GM23338 (cell line): ENCODE measurements around the gene C2CD4A. TPM values are rescaled to one million over a fixed set of nuclear protein-coding genes. Genes with fewer than 3 reads are reported as not detected.

ENCODE experiments used
- ATAC-seq: fragments of 200-7000 bp; cut with Tn5 transposase; 3 replicates; pipeline ENCODE4 v1.9.1; 2020
- DNase-seq: peaks from one replicate; pipeline ENCODE4 v3.0.0-alpha.2; 2015; ENCODE audit warnings: low spot score
- H2AFZ ChIP-seq: fragments of 200-600 bp; sonication (generic); 2 replicates; pipeline ENCODE4 v1.8.0; 2016; ENCODE audit warnings: antibody characterized with exemption, mild to moderate bottlenecking, moderate library complexity
- H3F3A ChIP-seq: fragments of 200-600 bp; sonication (generic); replicated peaks from 2 replicates; pipeline ENCODE4 v1.8.0; 2017; ENCODE audit warnings: antibody characterized with exemption, mixed run types, low read depth
- H3K27ac ChIP-seq: fragments of 200-600 bp; sonication (generic); 2 replicates; pipeline ENCODE4 v1.6.1; 2016; ENCODE audit warnings: low read depth
- H3K27me3 ChIP-seq: fragments of 200-600 bp; sonication (generic); 2 replicates; pipeline ENCODE4 v1.8.0; 2016; ENCODE audit warnings: mild to moderate bottlenecking, mixed run types, moderate library complexity; ENCODE audit not compliant: insufficient read depth
- H3K36me3 ChIP-seq: fragments of 200-600 bp; sonication (generic); 2 replicates; pipeline ENCODE4 v1.8.0; 2016; ENCODE audit warnings: mild to moderate bottlenecking; ENCODE audit not compliant: insufficient read depth
- H3K4me1 ChIP-seq: fragments of 200-600 bp; sonication (generic); 2 replicates; pipeline ENCODE4 v1.8.0; 2016; ENCODE audit warnings: mild to moderate bottlenecking, moderate library complexity; ENCODE audit not compliant: insufficient read depth
- H3K4me2 ChIP-seq: fragments of 200-600 bp; sonication (generic); 2 replicates; pipeline ENCODE4 v1.7.1; 2017; ENCODE audit warnings: mixed run types
- H3K4me3 ChIP-seq: fragments of 200-600 bp; sonication (generic); 2 replicates; pipeline ENCODE4 v1.6.1; 2016; ENCODE audit warnings: mixed run types
- H3K79me2 ChIP-seq: fragments of 200-600 bp; sonication (generic); replicated peaks from 2 replicates; pipeline ENCODE4 v1.8.0; 2017; ENCODE audit warnings: mild to moderate bottlenecking; ENCODE audit not compliant: insufficient read depth
- H3K9me2 ChIP-seq: fragments of 200-600 bp; sonication (generic); 2 replicates; pipeline ENCODE4 v1.8.0; 2017; ENCODE audit not compliant: insufficient read depth
- H4K20me1 ChIP-seq: fragments of 200-600 bp; sonication (generic); replicated peaks from 2 replicates; pipeline ENCODE4 v1.8.0; 2017; ENCODE audit warnings: mild to moderate bottlenecking; ENCODE audit not compliant: insufficient read depth
- H3K27ac Mint-ChIP-seq: 2 replicates; pipeline ENCODE4 v1.8.0; 2020; ENCODE audit warnings: inconsistent platforms, mild to moderate bottlenecking, moderate library complexity, mixed read lengths
- H3K27me3 Mint-ChIP-seq: 3 replicates; pipeline ENCODE4 v1.8.0; 2022; ENCODE audit warnings: low read depth, mild to moderate bottlenecking, moderate library complexity, mixed read lengths, inconsistent platforms; ENCODE audit not compliant: insufficient read depth, poor library complexity
- H3K36me3 Mint-ChIP-seq: 3 replicates; pipeline ENCODE4 v1.8.0; 2021; ENCODE audit warnings: low read depth, mild to moderate bottlenecking, inconsistent platforms, moderate library complexity, mixed read lengths
- H3K4me1 Mint-ChIP-seq: 3 replicates; pipeline ENCODE4 v1.8.0; 2020; ENCODE audit warnings: mild to moderate bottlenecking, inconsistent platforms, mixed read lengths
- H3K4me3 Mint-ChIP-seq: 3 replicates; pipeline ENCODE4 v1.8.0; 2021; ENCODE audit warnings: moderate library complexity, mild to moderate bottlenecking, inconsistent platforms, mixed read lengths
- H3K9me3 Mint-ChIP-seq: 3 replicates; pipeline ENCODE4 v1.8.0; 2020; ENCODE audit warnings: moderate library complexity, mild to moderate bottlenecking, inconsistent platforms, mixed read lengths
- CREB1 ChIP-seq: fragments of 250-450 bp; sonication (Bioruptor Pico); IDR thresholded peaks from 2 replicates; pipeline ENCODE4 v1.5.0; 2020; ENCODE audit warnings: low read depth, mild to moderate bottlenecking, moderate library complexity
- EZH2 ChIP-seq: fragments of 200-600 bp; sonication (generic); IDR thresholded peaks from one replicate; pipeline ENCODE4 v1.8.0; 2017; ENCODE audit warnings: antibody characterized with exemption, mild to moderate bottlenecking, low read depth; ENCODE audit not compliant: unreplicated experiment
- JUNB ChIP-seq: IDR thresholded peaks from one replicate; pipeline ENCODE4 v1.6.1; 2016; ENCODE audit warnings: antibody characterized with exemption; ENCODE audit not compliant: unreplicated experiment
- NANOG ChIP-seq: IDR thresholded peaks from 2 replicates; pipeline ENCODE4 v1.6.1; 2016; ENCODE audit warnings: antibody characterized with exemption, borderline replicate concordance
- POLR2AphosphoS5 ChIP-seq: IDR thresholded peaks from 2 replicates; pipeline ENCODE4 v1.6.1; 2016; ENCODE audit warnings: antibody characterized with exemption, low read depth
- ZNF114 ChIP-seq: fragments of 250-450 bp; sonication (Bioruptor Pico); IDR thresholded peaks from 2 replicates; pipeline ENCODE4 v1.5.0; 2020; ENCODE audit warnings: mild to moderate bottlenecking, moderate library complexity
- ZNF331 ChIP-seq: fragments of 250-450 bp; sonication (Bioruptor Pico); IDR thresholded peaks from 2 replicates; pipeline ENCODE4 v1.5.0; 2020; ENCODE audit warnings: low read depth, mild to moderate bottlenecking, moderate library complexity
- ZNF462 ChIP-seq: fragments of 250-450 bp; sonication (Bioruptor Pico); IDR thresholded peaks from 2 replicates; pipeline ENCODE4 v1.5.0; 2020; ENCODE audit warnings: mild to moderate bottlenecking, moderate library complexity
- polyA plus RNA-seq: library from polyadenylated mRNA; unstranded; fragments of >200 nt; fragmentation: Nextera tagmentation; extraction: Ambion mirVana; gene quantifications from 2 replicates; pipeline ENCODE4 v1.2.1, GENCODE V29; 2016
- total RNA-seq: library from RNA; depleted of rRNA; stranded (reverse); fragments of >200 nt; shearing (Covaris generic); gene quantifications from 2 replicates; pipeline ENCODE4 v1.2.3, GENCODE V29; 2014
- TF ChIP-seq, protein P1 (sequence below): IDR thresholded peaks from 2 replicates; pipeline ENCODE4 v1.6.1; 2016; ENCODE audit warnings: antibody characterized with exemption

The C2CD4A gene
- total and polyA plus RNA-seq, 2 experiments from 2014 or later = 0.07 TPM; not detected in 1

DNA sequence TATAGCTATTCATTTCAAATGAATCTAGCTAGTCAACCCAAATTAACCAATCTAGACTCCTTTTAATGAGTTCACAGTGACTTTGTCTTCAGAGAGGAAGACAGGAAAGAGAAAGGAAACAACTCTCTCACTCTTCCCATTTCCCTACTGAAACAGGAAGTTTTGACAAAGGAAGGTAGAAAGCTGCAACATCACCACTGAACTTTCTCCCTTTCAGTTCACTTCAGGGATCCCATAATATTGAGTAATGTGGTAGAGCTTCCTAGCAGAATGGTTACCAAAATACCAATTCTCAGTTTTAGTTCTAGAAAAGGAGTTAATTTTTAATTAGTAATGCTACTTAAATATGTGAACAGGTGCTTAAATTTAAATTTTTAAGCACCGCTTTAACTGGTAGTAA is 14.1 kb upstream of the C2CD4A start:
- Mint-ChIP-seq H3K4me1 (no peaks in the 10 kb centered on the region; the same call in 2 of the 3 replicates), H3K27ac (no peak overlapping the region), H3K27me3 (no peaks in the 10 kb centered on the region), H3K4me3 (no peak overlapping the region), H3K36me3 (peaks cover 2% of the 10 kb centered on the region; the same call in 2 of the 3 replicates), H3K9me3 (peaks cover 3% of the 10 kb centered on the region; the same call in 2 of the 3 replicates)
- Histone ChIP-seq H4K20me1 (no peaks in the 10 kb centered on the region; the same call in 1 of the 2 replicates), H3K27ac (no peak overlapping the region), H3K4me2 (no peak overlapping the region), H3K27me3 (no peaks in the 10 kb centered on the region), H3K4me3 (no peak overlapping the region), H2AFZ (no peak overlapping the region), H3K36me3 (no peaks in the 10 kb centered on the region), H3K9me2 (no peaks in the 10 kb centered on the region), H3K4me1 (0 out of 2 replicates have a peak, but pooled peaks cover 4% of the 10 kb centered on the region), H3K79me2 (peaks cover 18% of the 10 kb centered on the region), H3F3A (no peaks in the 10 kb centered on the region)
- DNase-seq (no peak), ATAC-seq (no peak)
- TF ChIP-seq, protein P1, sequence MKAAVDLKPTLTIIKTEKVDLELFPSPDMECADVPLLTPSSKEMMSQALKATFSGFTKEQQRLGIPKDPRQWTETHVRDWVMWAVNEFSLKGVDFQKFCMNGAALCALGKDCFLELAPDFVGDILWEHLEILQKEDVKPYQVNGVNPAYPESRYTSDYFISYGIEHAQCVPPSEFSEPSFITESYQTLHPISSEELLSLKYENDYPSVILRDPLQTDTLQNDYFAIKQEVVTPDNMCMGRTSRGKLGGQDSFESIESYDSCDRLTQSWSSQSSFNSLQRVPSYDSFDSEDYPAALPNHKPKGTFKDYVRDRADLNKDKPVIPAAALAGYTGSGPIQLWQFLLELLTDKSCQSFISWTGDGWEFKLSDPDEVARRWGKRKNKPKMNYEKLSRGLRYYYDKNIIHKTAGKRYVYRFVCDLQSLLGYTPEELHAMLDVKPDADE = no peak
- TF ChIP-seq NANOG (no peak), POLR2AphosphoS5 (no peak), ZNF331 (CRISPR knock-in tag) (no peak), EZH2 (no peak), ZNF114 (CRISPR knock-in tag) (no peak), CREB1 (CRISPR knock-in tag) (no peak)

DNA sequence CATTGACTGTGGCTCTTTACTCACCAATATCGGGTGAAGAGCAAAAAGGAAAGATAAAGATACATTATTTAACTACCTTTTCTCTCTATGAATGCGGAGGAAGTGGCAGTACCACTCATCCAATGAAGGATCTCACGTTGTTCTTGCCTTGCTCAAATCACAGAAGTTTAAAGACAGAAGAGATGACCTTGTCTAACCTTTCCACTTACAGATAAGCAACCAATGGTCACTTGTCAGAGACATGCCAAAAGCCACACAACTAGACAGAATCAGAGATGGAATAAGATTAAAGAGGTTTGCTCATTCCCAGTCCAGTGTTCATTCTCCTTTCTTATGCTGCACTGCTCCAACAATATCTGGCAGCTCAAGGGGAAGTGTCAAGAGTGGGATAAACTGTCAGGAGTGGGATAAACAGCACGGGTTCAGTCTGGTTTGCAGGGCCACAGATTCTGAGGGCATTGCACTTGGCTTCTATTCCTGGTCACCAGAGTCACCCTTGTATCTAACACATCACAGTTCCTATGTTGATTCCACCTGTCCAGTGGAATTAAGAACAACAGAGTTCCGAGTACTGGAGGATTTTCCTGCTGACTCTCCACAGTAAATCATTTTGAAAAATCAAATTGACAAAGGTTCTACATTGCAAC is 13.2 kb upstream of the C2CD4A start:
- no peaks in the 10 kb centered on the region; the same call in 2 of the 3 replicates for H3K4me1 Mint-ChIP-seq
- Histone ChIP-seq H3K79me2 (peaks cover 27% of the 10 kb centered on the region), H4K20me1 (no peaks in the 10 kb centered on the region; the same call in 1 of the 2 replicates)
- TF ChIP-seq, protein P1 = no peak
- no peak for TF ChIP-seq JUNB
- no peak for TF ChIP-seq ZNF462
- TF ChIP-seq ZNF331 (CRISPR knock-in tag) = no peak
- TF ChIP-seq ZNF114 (CRISPR knock-in tag) = no peak

More for the DNA sequence above, 13.2 kb upstream of the C2CD4A start:
- no peaks in the 10 kb centered on the region for H3K27me3 Mint-ChIP-seq
- Histone ChIP-seq H3K36me3 (no peaks in the 10 kb centered on the region), H3K27me3 (peaks cover under 1% of the 10 kb centered on the region; the same call in 1 of the 2 replicates), H3K4me2 (no peak overlapping the region), H3K27ac (no peak overlapping the region), H2AFZ (no peak overlapping the region), H3K9me2 (no peaks in the 10 kb centered on the region), H3K4me1 (0 out of 2 replicates have a peak, but pooled peaks cover 4% of the 10 kb centered on the region), H3F3A (no peaks in the 10 kb centered on the region), H3K4me3 (no peak overlapping the region)
- H3K36me3 Mint-ChIP-seq = peaks cover 2% of the 10 kb centered on the region; the same call in 2 of the 3 replicates
- no peak overlapping the region for H3K4me3 Mint-ChIP-seq
- ATAC-seq = no peak
- H3K27ac Mint-ChIP-seq = no peak overlapping the region
- H3K9me3 Mint-ChIP-seq = peaks cover 3% of the 10 kb centered on the region; the same call in 2 of the 3 replicates
- DNase-seq = no peak
